Activated effector memory CD4-positive, alpha-beta T cell treated with Interleukin-2 at 50 U/mL for 16 hours (primary cell): ENCODE measurements around the gene CEP164.
"Not testable (repeated sequence)": the region's sequence is repeated elsewhere in the genome, so short reads cannot be mapped to it uniquely, and the experiment has no call there.

Experiments
- DNase-seq: peaks from one replicate; pipeline ENCODE4 v3.0.0-alpha.2; 2020

The CEP164 gene

DNA sequence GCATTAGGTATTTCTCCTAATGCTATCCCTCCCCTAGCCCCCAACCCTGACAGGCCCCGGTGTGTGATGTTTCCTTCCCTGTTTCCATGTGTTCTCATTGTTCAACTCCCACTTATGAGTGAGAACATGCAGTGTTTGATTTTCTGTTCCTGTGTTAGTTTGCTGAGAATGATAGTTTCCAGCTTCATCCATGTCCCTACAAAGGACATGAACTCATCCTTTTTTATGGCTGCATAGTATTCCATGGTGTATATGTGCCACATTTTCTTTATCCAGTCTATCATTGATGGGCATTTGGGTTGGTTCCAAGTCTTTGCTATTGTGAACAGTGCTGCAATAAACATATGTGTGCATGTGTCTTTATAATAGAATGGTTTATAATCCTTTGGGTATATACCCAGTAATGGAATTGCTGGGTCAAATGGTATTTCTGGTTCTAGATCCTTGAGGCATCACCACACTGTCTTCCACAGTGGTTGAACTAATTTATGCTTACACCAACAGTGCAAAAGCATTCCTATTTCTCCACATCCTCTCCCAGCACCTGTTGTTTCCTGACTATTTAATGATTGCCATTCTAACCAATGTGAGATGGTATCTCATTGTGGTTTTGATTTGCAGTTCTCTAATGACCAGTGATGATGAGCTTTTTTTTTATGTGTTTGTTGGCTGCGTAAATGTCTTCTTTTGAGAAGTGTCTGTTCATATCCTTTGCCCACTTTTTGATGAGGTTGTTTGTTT is 71.6 kb downstream of the CEP164 start:
- DNase-seq = not testable (repeated sequence)

DNA sequence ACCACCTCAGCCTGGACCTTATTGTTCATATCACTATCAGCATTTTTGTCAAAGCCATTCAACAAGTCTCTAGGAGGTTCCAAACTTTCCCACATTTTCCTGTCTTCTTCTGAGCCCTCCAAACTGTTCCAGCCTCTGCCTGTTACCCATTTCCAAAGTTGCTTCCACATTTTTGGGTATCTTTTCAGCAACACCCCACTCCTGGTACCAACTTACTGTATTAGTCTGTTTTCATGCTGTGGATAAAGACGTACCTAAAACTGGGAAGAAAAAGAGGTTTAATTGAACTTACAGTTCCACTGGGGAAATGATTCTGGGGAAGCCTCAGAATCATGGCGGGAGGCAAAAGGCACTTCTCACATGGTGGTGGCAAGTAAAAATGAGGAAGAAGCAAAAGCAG is 78.2 kb downstream of the CEP164 start:
- not testable (repeated sequence) for DNase-seq

DNA sequence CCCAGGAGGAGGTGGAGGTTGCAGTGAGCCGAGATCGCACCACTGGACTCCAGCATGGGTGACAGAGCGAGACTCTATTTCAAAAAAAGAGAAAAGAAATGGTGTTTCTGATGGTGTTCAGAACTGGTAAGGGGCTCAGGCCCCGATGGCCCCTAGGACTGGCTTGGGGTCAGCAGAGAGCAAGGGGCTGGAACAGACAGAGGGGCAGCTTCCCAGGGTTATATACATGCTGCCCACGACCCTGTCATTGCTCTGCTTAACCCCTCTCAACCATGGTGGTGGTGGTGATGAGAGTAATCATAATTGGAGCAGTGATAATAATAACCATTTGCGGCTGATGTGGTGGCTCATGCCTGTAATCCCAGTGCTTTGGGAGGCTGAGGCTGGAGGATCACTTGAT is 79.4 kb downstream of the CEP164 start:
- DNase-seq = no peak

DNA sequence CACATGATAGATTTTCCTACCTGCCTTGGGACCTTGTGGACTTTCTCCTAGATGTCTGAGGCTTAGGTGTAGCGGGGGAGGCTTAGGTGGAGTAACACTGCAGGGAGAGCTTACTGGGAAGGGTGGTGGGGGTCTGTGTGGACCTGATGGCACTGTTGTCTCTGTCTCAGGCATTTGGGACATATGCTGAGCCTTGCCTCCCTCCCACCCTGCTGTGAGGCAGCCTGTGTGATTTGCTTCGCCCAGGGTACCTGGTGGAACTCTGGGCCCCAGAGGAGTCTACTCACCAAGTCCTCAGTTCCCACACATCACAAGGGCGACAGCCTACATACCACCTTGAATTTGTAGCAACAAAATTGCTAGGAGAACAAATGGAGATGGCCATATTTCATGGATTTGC is 80.7 kb downstream of the CEP164 start:
- DNase-seq = no peak

DNA sequence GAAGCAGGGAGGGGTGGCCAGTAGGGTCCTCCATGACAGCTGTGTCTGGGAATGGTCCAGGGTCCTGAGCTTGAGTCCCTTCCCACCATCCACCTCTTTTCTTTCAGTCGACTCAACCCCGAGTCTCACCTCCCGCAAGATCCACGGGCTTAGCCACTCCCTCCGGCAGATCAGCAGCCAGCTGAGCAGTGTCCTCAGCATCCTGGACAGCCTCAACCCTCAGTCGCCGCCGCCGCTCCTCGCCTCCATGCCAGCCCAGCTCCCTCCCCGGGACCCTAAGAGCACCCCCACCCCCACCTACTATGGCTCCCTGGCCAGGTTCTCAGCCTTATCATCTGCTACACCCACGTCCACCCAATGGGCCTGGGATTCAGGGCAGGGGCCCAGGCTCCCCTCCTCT is 81.9 kb downstream of the CEP164 start:
- no peak for DNase-seq

DNA sequence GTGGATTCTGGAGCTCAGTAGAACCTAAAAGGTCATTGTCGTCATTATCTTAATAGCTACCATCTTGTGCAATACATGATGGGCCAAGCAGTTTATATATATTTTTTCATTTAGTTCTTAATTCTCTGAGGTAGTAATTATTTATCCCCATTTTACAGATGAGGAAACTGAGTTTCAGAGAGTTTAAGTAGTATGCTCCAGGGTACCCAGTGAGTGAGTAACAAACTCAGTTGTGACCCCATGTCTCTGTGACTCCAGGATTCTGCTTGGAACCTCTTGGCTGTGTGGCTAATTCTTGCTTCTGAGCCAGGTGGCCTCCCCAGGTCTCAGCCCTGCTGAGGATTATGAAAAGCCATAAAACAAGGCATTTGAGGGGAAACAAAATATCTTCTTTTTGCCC is 82.6 kb downstream of the CEP164 start:
- DNase-seq = no peak

GRCh38 chr11:117410861-117411710 is 83.4 kb downstream of the CEP164 start:
- no peak for DNase-seq

GRCh38 chr11:117411736-117412135 is 84.1 kb downstream of the CEP164 start:
- no peak for DNase-seq

- no peak for DNase-seq
These were observed 84.5 kb downstream of the CEP164 start for GRCh38 chr11:117412176-117412575.

DNA sequence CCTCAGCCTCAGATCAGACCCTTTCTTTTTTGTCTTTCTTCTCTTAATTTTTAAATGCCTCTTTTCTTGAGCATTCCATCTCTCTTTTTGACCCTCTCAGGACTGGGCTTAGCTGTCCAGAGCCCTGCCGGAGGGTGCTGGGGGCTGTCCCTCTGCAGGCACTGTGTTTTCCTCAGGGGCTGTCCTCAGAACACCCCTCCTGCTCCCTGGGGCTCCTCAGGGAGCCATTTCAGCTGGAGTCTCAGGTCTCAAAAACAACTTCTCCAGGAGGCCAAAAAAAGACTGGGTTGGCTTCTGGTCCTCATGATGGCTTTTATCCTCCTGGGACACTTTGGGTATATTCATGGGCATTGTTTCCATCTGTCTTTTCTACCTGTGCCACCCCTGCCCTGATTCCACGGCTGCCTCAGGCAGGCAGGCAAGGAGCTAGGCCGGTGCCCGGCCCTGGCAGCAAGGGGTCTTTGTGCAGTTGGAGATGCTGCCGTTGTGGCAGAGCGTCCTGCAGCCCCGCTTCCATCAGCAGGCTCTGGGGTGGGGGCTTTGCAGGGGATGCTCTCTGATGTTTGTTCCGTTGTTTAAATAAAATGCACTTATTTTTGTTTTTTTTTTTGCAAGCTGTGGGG is 85.1 kb downstream of the CEP164 start:
- no peak for DNase-seq

DNA sequence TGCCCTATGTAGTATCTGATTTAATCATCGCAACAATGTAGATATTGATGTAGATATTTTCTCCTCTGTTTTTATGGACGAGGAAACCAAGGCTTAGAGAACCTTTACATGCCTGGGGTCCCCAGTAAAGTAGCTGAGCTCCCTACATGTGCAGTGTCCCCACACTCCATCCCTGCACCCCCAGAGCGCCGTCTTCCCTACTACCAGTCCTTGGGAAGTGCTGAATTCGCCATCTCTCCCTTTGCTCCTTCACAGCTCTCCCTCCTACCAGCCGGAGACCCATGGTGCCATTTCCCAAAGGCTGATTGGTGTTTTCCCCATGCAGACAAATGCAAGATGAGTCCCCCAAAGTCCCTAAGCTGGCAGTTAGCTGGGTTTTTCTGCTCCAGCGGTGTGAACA is 86.0 kb downstream of the CEP164 start:
- no peak for DNase-seq

- no peak for DNase-seq
These were observed 87.1 kb downstream of the CEP164 start for GRCh38 chr11:117414724-117415123.

DNA sequence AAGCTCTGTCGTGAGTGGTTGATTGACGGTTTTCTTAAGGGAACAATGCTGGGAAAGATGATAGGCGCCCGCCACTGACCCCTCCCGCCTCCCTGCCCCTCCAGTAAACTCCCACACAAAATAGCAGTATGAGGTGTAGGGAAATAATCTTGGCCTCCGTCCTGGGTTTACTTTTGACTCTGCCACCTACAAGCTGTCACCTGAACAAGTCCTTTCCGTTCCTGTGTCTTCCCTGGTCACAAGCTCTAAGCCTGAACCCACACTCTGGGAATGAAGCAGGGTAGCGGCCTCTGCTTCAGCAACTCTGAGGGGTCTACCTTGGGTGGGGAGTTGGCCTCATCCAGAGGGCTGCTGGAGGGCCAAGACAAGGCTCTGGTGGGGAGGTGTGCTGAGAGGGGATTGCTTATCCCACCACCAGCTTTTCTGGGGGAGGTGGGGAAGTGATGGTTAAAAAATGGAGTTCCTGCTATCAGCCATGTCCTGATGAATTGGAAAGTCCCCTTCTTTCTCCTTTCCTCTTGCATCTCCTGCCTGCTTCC is 87.8 kb downstream of the CEP164 start:
- DNase-seq = no peak

DNA sequence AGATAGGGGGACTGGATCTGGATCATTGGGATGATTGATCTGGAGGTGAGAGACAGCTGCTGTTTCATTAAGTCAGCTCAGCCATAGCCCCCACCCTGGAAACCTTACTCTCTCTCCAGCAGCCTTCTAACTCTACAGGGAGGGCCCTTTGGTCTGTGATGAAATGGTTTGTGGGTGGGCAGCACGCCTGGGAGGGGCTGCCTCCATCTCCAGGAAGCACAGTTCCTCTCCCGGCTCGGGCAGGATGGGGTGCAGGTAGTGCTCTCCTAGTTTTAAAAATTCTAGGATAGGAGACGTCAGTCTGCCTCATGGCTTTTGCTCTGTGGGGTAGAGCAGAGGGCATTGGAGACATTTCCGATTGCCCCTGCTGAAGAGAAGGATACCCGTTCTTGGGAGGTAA is 89.7 kb downstream of the CEP164 start:
- DNase-seq = no peak

DNA sequence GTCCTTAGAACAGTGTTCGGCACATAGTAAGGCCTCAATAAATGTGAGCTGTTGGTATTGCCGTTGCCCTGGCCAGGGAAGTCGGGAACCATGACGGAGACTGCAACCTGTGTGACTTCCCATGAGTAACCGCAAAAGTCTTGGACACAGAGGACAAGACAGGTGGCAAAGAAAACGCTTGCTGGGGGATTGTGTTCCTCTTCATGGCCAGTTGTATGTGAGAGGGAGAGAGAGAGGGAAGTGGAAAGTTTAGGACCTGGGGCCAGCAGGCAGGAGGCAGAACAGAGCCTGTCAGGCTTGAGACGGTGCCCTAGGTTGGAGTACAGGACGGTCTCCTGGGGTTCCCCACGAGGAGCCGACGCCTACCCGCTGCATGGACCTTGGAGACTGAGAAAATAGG is 90.2 kb downstream of the CEP164 start:
- DNase-seq = no peak

- DNase-seq = no peak
These were observed 91.3 kb downstream of the CEP164 start for GRCh38 chr11:117418737-117419481.

DNA sequence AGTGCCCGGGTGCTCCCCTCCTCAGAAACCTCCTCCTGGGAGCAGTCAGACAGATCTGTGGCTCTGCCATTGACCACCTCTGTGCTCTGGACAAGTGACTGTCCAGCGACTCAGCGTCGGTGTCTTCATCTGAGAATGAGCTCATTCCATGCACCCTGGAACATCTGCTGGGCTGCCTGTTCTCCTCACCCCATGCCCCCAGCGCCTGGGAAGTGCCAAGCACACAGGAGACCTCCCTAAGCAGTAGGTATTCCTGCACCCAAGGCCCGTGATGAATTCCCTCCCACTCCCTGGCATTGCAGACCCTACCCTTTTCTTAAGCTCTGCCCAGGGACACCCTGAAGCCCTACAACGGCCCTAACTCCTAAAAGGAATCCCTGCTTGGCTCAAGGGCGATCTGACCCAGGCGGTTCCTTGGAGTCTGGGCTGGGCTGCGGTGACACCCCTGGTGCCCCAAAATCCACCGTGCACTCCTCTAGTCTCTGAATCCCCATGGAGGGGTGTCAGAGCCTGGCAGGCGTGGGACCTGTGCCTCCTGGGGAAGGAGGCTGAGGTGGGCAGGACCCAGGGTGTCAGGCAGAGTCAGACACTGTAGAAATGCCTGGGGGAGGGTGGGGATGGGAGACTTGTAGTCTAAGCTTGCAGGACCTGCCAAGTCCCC is 92.0 kb downstream of the CEP164 start:
- DNase-seq = no peak

DNA sequence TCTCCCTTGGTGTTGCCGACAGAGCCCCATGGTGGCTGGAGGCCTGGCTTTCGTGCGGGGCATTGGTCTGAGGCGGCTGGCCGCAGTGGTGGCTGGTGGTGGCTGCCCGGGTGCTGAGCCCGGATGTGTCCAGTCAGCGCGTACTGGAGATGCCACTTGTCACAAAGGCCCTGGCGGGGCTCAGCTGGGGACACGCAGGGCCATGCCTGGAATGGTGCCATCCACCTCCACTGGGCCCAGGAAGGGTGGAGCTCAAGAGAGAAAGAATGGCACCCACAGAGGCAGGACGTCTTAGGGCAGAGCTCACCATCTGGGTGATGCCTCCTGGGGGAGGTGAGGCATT is 92.5 kb downstream of the CEP164 start:
- DNase-seq = no peak

DNA sequence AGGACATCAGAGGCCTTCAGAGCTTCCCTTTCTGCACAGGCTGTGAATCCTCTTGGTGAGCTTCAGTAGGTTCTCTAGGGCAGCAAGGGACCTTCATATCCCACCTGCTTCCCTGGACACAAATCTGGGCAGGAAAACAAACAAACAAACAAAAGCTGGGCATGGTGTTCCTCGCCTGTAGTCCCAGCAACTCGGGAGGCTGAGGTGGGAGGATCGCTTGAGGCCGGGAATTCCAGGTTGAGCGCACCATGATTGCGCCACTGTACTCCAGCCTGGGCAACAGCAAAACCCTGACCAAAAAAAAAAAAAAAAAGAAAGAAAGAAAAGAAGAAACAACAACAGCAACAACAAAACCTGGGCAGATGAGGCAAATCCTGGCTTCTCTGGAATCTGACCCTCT is 92.9 kb downstream of the CEP164 start:
- DNase-seq = no peak

- DNase-seq = no peak
These were observed 93.4 kb downstream of the CEP164 start for GRCh38 chr11:117421041-117421440.

- DNase-seq = no peak
These were observed 93.8 kb downstream of the CEP164 start for GRCh38 chr11:117421476-117421875.

DNA sequence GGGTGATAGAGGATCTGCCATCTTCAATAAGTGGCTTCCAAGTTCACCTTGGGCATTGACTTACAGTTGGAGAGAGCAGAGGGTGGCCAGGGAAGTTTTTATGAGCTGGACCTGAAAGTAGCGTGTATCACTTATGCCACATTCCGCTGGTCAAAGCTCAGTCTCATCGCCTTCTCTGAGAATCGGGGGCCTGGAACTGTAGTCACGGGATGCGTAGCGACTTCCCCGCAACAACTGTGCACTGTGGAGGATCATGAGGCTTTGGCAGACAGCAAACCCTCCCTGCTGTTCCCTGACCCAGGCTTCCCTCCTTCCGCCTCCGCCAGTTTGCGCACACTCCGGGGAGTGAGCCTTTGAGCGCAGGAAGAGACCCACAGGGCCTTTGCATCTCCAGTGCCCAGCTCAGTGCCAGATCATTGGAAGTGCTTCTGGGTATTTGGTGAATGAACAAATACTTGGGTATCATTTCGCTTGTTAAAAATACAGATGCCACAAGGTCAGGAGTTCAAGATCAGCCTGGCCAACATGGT is 95.5 kb downstream of the CEP164 start:
- no peak for DNase-seq
